ENCODE measurements around the gene HIPK2. TPM values are rescaled to one million over a fixed set of nuclear protein-coding genes. Genes with fewer than 3 reads are reported as not detected.
A peak's percentile ranks its signal among the peaks of the same experiment; 100 is the strongest.

The HIPK2 gene
- polyA plus RNA-seq, 4 donors = 69.7 to 110 (median 89.1) TPM

GRCh38 chr7:139658296-139658695, 119.5 kb downstream of the HIPK2 start:
- DNase-seq (ENCODE audit: low read depth in 4 of 4, low spot score in 2 of 4) = no peak

GRCh38 chr7:139657725-139658124, 120.1 kb downstream of the HIPK2 start:
- no peak for DNase-seq (ENCODE audit: low read depth in 4 of 4, low spot score in 2 of 4)

- DNase-seq (ENCODE audit: low read depth in 4 of 4, low spot score in 2 of 4) = no peak
Measured at GRCh38 chr7:139656387-139656786, 121.4 kb downstream of the HIPK2 start.

GRCh38 chr7:139655305-139655704, 122.5 kb downstream of the HIPK2 start:
- DNase-seq (ENCODE audit: low read depth in 4 of 4, low spot score in 2 of 4) = no peak

GRCh38 chr7:139654276-139655181, 123.3 kb downstream of the HIPK2 start:
- DNase-seq (ENCODE audit: low read depth in 4 of 4, low spot score in 2 of 4) = no peak

GRCh38 chr7:139651914-139652313, 125.9 kb downstream of the HIPK2 start:
- no peak for DNase-seq (ENCODE audit: low read depth in 4 of 4, low spot score in 2 of 4)

- DNase-seq (ENCODE audit: low read depth in 4 of 4, low spot score in 2 of 4) = no peak
Measured at GRCh38 chr7:139651308-139651707, 126.5 kb downstream of the HIPK2 start.

GRCh38 chr7:139650429-139651100, 127.2 kb downstream of the HIPK2 start:
- no peak for DNase-seq (ENCODE audit: low read depth in 4 of 4, low spot score in 2 of 4)

GRCh38 chr7:139648941-139649425, 128.8 kb downstream of the HIPK2 start:
- DNase-seq (ENCODE audit: low read depth in 4 of 4, low spot score in 2 of 4) = no peak

- no peak for DNase-seq (ENCODE audit: low read depth in 4 of 4, low spot score in 2 of 4)
Measured at GRCh38 chr7:139648391-139648861, 129.4 kb downstream of the HIPK2 start.

GRCh38 chr7:139647814-139648390, 129.9 kb downstream of the HIPK2 start:
- DNase-seq (ENCODE audit: low read depth in 4 of 4, low spot score in 2 of 4) = no peak

- DNase-seq (ENCODE audit: low read depth in 4 of 4, low spot score in 2 of 4) = no peak
Measured at GRCh38 chr7:139647085-139647484, 130.7 kb downstream of the HIPK2 start.

GRCh38 chr7:139646566-139646965, 131.2 kb downstream of the HIPK2 start:
- DNase-seq (ENCODE audit: low read depth in 4 of 4, low spot score in 2 of 4) = no peak

- DNase-seq (ENCODE audit: low read depth in 4 of 4, low spot score in 2 of 4) = peak; percentile 43 to 77 (median 58)
Measured at GRCh38 chr7:139645572-139646523, 131.9 kb downstream of the HIPK2 start.

- DNase-seq (ENCODE audit: low read depth in 4 of 4, low spot score in 2 of 4) = no peak
Measured at GRCh38 chr7:139643951-139644585, 133.7 kb downstream of the HIPK2 start.

GRCh38 chr7:139642283-139642682, 135.5 kb downstream of the HIPK2 start:
- no peak for DNase-seq (ENCODE audit: low read depth in 4 of 4, low spot score in 2 of 4)

GRCh38 chr7:139641337-139641992, 136.3 kb downstream of the HIPK2 start:
- no peak for DNase-seq (ENCODE audit: low read depth in 4 of 4, low spot score in 2 of 4)

- no peak for DNase-seq (ENCODE audit: low read depth in 4 of 4, low spot score in 2 of 4)
Measured at GRCh38 chr7:139640681-139641080, 137.1 kb downstream of the HIPK2 start.

GRCh38 chr7:139639563-139639962, 138.2 kb downstream of the HIPK2 start:
- no peak for DNase-seq (ENCODE audit: low read depth in 4 of 4, low spot score in 2 of 4)

All from left renal cortex interstitium (tissue), 4 donors.